DMS 273 (cell line): ENCODE results near the gene DNAJC18.
A peak's percentile ranks its signal among the peaks of the same experiment; 100 is the strongest.
"Not testable (repeated sequence)": the region's sequence is repeated elsewhere in the genome, so short reads cannot be mapped to it uniquely, and the experiment has no call there.

Experiments used
- DNase-seq: peaks from one replicate; lab custom pipeline; 2025; ENCODE audit not compliant: unreplicated experiment; lab: John Stamatoyannopoulos, UW

The DNAJC18 gene

DNA sequence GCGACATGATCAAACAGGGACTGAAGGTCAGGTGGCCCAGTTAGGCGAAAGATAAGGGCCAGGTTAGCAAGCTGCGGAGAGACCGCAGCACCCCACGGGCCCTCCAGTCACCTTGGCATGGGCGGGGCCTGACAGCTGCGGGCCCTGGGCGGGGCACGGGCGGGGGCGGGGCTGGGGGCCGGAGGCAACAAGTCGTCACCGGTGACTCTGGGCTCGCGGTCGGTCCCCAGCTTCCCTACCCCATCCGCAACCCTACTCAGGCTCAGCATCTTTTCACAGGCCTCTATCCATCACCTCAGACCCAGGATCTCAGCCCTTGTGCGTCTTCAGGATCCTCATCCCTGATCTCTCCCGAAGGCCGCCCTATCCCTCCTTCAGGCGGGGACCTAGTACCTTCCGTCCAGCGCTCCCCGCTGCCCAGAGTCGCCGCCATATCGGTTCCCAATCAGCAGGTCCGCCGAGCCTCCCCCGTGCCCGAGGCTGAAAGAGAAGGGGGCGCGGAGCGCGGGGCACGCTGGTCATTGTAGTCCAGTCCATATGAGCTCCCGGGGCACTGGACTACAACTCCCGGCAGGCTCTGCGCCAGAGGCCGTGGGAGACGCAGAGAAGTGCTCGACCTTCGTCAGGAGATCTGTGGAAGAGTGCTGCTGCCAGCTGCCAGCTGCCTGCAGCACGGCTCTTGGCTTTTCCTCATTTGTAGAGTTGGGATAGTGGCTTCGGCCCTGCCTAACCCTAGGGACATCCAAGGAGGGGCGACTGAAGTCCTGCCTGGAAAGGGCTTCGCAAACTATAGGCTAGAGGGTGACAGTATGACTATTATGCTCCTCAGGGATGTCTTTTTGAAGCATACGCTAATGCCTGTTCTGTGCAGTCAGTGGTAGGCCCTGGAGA is at the start of gene DNAJC18:
Gene DNAJC18, minus strand, starts transcription at position 513 of the 891 bp plus-strand sequence. Its CDS starts 80 bp downstream, at position 433.
- peak; percentile 98 for DNase-seq

DNA sequence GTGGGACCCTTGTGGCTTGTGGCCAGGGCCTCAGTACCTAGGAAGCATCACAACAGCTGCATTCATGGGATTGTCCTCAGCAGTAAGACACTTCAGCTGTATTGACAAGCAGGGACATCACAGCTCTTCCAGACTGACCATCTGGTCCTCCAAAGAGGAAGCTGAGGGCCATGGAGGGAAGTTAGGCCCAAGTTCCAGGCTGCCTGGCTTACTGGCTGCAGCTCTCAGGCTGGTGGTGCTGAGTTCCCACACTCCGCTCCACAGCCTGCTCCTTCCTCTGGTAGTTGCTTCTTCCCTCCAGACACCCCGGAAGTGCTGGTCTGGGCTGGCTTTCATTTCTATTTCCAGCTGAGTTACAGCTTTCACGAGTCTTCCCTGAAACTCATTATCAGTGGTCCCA is 48.9 kb upstream of the DNAJC18 start:
- DNase-seq: no peak

DNA sequence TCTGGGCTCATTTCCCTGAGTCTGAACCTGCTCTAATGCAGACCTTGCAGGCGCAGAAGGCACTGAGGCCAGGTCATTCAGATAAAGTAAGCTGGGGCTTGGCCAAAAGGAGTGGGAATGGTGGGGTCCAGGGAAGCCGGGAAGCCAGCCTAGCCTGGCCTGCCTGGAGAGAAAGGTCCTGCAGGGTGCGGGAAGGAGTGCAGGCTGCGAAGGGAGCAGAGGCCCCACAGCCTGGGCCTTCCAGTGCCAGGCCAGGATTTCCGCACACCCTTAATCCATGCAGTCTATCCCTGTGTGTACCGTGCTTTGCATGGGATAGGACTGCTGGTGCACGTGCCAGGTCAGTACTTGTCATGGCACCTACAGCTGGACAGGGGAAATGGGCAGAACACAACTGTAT is 46.9 kb upstream of the DNAJC18 start:
- peak; percentile 36 for DNase-seq

DNA sequence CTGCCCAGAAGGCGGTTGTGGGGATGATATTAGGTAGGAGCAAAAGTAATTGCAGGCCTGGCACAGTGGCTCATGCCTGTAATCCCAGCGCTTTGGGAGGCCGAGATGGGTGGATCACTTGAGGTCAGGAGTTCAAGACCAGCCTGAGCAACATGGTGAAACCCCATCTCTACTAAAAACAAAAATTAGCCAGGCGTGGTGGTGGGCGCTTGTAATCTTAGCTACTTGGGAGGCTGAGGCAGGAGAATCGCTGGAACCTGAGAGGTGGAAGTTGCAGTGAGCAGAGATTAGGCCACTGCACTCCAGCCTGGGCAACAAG is 43.5 kb upstream of the DNAJC18 start:
- DNase-seq: not testable (repeated sequence)

DNA sequence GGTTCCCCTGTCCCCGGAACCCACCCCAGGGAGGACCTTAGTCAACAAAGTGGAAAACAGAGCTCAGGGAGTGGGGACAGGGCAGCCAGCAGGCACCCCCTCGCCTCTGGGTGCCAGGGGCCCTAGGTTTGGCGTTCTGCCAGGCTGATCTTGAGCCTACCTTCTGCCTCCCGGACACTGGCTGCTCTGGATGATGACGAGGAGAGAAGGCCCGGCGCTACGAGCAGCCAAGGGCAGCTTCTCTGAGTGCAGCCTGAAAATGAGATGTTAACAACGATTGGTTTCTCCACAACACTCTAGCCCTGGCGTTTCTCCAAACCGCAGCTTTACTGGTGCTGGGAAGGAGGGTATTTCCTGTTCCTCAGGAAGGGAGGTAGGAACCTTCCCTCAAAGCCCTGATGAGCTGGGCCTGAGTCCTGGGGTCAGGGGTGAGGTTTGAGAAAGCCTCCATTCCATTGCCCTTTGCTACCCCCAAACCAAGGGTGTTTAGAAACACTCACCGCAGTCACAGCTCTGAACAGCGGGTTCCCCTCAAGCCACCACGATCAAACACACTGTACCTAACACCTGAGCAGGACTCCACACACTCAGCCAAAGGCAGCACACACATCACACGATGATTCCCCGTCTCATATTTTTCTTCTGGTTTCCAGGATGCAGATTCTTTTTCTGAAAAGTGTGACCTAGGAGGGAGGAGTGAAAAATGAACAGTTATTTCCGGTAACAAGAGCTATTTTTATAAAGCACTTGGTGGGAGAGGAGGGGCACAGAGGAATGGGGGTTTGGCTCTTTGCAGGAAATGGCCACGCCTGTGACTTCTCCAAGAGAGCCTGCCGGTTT is 42.9 kb upstream of the DNAJC18 start, which contains the start of gene STING1:
Gene STING1, minus strand, starts transcription at position 709 of the 840 bp plus-strand sequence. CDS start 1,054 bp downstream, outside the sequence.
- DNase-seq: peak; percentile 97

DNA sequence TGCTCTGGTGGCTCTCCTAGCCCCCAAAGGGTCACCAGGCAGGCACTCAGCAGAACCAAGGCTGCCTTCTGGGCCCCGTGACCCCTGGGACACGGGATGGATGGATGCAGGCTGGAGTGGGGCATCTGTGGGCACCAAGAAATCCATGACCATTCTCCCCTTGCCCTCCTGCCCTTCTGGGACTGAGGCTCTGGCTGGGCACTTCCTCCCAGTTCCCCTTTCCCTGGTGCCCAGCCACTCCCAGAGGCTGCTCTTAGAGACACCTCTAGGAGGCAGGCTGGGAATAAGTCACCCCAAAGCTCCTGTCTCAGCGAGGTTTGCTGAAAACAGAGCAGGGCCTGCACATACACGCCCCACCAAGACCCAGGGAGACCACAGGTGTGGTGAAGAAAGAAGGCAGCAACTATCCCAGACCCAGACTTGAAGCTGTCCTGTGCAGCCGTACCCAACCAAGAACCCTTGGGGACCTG is 42.3 kb upstream of the DNAJC18 start:
- peak; percentile 73 for DNase-seq

DNA sequence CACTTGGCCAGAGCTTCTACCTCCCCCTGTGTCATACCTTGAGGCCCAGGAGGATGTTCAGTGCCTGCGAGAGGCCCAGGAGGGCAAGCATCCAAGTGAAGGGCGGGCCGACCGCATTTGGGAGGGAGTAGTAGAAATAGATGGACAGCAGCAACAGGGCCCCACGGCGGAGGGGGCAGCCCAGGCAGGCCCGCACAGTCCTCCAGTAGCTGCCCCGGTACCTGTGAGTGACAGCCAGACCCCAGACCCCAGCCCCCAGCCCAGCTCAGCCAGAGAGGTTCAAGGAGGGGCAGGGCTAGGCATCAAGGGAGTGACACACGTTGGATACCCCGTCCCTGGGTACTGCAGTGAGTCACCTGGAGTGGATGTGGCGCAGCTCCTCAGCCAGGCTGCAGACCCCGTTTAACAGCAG is 41.8 kb upstream of the DNAJC18 start:
- peak; percentile 28 for DNase-seq

GRCh38 chr5:139479729-139480128 is 40.4 kb upstream of the DNAJC18 start:
- not testable (repeated sequence) for DNase-seq

- DNase-seq: not testable (repeated sequence)
These were observed 39.5 kb upstream of the DNAJC18 start for GRCh38 chr5:139478657-139479423.

DNA sequence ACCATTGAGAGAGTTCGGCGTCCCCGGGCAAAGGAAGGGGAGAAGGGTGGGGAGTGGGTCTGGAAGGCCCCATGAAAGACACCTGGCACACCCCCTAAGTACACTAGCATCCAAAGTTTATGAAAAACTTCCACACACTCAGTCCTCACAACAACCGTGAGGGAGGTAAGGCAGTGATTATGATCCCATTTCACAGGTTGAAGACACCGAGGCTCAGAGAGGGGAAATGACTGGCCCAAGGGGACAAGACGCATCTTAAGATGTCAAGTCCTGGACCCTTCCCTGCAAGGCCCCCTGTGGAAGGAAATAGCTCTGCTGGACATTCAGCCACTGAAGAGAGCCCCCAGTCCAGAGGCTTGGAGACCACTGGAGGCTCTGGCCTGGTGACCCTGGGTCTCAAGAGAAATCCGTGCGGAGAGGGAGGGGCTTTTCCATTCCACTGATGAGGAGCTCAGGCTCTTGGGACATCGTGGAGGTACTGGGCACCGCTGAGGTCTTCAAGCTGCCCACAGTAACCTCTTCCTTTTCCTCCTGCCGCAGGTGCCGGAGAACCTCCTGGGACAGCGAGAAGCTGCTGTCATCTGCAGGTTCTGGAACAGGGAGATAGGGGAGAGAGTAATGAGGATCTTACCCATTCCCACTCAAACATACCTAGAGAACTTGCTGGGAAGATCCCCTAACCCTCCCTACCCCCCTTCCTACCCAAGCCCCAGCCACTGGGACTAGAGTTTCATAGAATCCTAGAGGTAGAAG is 36.7 kb upstream of the DNAJC18 start:
- DNase-seq: no peak

- peak; percentile 93 for DNase-seq
These were observed 35.8 kb upstream of the DNAJC18 start for GRCh38 chr5:139474890-139475791.

- peak; percentile 62 for DNase-seq
These were observed 34.2 kb upstream of the DNAJC18 start for GRCh38 chr5:139473565-139473964.

DNA sequence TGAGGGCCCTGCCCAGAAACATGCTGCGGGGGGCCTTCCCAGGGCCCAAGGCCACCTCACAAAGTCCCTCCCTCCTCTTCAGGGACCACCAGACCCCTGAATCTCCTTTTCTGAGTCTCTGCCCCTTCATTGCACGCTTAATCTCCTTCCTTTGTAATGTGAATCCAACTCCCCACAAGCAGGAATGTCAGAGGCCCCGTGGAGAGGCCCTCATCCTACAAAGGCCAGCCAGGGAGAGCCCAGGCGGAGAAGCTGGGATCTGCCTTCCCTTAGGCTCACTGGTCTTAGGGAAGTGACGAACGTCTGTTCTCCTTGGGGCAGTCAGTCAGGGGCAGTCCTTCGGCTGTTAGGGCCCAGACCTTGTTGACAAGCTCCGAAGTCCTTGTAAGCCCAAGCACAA is 33.8 kb upstream of the DNAJC18 start:
- no peak for DNase-seq

DNA sequence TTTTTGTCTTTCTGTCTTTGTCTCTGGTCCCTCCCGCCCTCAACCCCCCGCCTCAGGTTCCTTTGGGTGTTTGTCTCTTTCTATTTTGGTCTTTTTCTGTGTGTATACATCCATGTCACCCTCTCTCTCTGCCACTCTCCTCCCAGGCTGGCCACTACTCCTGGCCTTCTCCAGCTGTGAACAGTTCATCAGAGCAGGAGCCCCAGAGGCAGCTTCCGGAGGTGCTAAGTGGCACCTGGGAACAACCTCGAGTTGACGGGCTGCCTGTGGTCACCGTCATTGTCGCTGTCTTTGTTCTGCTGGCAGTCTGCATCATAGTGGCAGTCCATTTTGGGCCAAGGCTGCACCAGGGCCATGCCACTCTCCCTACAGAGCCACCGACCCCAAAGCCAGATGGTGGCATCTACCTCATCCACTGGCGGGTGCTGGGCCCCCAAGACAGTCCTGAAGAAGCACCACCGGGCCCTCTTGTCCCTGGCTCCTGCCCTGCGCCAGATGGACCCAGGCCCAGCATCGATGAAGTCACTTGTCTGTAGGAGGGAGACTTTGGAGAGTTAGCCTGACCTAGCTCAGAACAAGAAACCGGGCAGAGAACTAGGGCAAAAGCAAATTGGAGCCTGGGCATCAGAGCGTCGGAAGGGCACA is 33.2 kb upstream of the DNAJC18 start:
- DNase-seq: peak; percentile 32

- no peak for DNase-seq
These were observed 31.5 kb upstream of the DNAJC18 start, which contains the start of gene SMIM33 for GRCh38 chr5:139470821-139471300. Gene SMIM33 (plus strand): TSS chr5:139471004. CDS start chr5:139471122, 118 bp downstream.

DNA sequence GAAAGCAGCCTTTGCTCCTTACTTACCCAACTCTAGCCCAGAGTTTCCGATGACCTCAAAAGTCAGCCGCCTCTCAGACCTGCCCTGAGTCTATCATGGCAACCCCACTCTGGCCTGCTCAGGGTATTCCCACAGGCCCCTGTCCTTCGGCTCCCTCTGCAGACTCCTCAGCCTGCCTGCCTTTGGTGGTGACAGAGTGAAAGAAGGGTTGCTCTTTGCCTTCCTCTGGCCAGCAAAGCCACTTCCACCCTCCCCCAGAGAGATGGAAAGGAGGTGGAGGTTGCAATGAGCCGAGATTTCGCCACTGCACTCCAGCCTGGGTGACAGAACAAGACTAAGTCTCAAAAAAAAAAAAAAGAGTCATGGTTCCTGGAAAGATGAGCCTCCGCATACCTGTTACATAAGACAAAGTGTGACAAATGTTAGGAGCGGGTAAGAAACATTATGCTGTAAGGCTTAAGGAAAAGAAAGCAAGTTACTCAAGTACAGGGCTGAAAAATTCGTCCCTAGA is 29.2 kb upstream of the DNAJC18 start:
- no peak for DNase-seq

DNA sequence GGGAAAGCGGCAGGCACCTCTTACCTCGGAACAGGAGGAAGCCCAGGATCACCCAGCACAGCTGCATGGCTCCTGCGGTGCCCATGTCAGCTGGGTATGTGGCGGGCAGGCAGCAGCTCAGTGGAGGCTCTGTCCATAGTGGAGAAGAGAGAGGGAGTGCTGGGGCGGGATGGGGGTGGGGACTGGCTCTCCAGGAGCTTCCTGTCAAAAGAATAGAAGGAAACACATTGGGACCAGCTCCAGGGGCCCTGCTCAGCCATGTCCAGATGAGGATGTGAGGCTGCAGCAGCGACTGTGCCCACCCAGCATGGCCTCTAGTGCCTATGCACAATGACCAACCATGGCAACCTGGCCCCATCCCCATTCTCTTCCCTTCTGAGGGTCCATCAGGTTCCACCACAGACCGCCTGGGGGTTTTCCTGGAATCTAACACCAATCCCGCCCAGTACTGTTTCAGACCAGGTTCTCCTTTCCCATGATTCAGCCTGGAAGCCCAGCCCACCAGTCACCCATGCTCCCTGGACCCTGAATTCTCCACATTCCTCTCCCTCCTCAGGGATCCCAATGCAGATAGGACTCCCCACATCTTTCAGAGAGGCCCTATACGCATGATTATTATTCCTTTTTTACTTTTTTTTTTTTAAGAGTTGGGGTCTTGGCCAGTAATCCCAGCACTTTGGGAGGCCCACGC is 23.4 kb upstream of the DNAJC18 start, which contains the start of gene ECSCR:
Gene ECSCR, minus strand, starts transcription at position 158 of the 691 bp plus-strand sequence. Its CDS starts 73 bp downstream, at position 85.
- no peak for DNase-seq
